Activated T-helper 2 cell treated with anti-CD3 and anti-CD28 coated beads, Interferon-gamma antibody, Interleukin-2, Interleukin-4, amounts not matched to agents 10 μg/mL and 5 μg/mL and 100 μg/mL, durations not matched to agents 14 hours and 24 hours and 36 hours (primary cell): ENCODE data around the gene NCOA7. TPM values are rescaled to one million over a fixed set of nuclear protein-coding genes. Genes with fewer than 3 reads are reported as not detected.

Source experiments
- DNase-seq: peaks from one replicate; pipeline ENCODE4 v3.0.0; 2021; ENCODE audit warnings: low spot score
- H3K27ac Mint-ChIP-seq: one replicate; pipeline ENCODE4 v1.8.0; 2021; ENCODE audit warnings: mixed read lengths
- H3K27me3 Mint-ChIP-seq: one replicate; pipeline ENCODE4 v1.8.0; 2021; ENCODE audit warnings: low read depth, mixed read lengths
- H3K36me3 Mint-ChIP-seq: one replicate; pipeline ENCODE4 v1.8.0; 2021; ENCODE audit warnings: low read depth, mixed read lengths
- H3K4me1 Mint-ChIP-seq: one replicate; pipeline ENCODE4 v1.8.0; 2021; ENCODE audit warnings: low read depth, mixed read lengths
- H3K4me3 Mint-ChIP-seq: one replicate; pipeline ENCODE4 v1.8.0; 2021; ENCODE audit warnings: low read depth, mild to moderate bottlenecking, moderate library complexity, mixed read lengths
- H3K9me3 Mint-ChIP-seq: one replicate; pipeline ENCODE4 v1.8.0; 2021; ENCODE audit warnings: mixed read lengths
- intact Hi-C: fragments of 100-400 bp; cut with micrococcal nuclease; formaldehyde crosslinking; loops from one replicate; pipeline ENCODE4 v1.15.1; 2023
- total RNA-seq: library from RNA; stranded (reverse); gene quantifications from 2 replicates; pipeline ENCODE4 v1.2.3, GENCODE V29; 2022

Gene NCOA7
- total RNA-seq, 1 donor from 2014 or later, result 40.5 TPM

- peaks cover 58% of the 10 kb centered on the region for H3K36me3 Mint-ChIP-seq
- H3K4me3 Mint-ChIP-seq, result no peak overlapping the region
- peaks cover 3% of the 10 kb centered on the region for H3K9me3 Mint-ChIP-seq
- no peaks in the 10 kb centered on the region for H3K27me3 Mint-ChIP-seq
- intact Hi-C loops, result loop anchor here (10.0 kb wide), 1 partner anchor 609 kb away; the partner anchor contains the start of gene HDDC2
- no peak for DNase-seq
- no peak overlapping the region for H3K27ac Mint-ChIP-seq
- H3K4me1 Mint-ChIP-seq, result peaks cover 35% of the 10 kb centered on the region
Measured at GRCh38 chr6:125913864-125914351, 123.1 kb downstream of the NCOA7 start.

DNA sequence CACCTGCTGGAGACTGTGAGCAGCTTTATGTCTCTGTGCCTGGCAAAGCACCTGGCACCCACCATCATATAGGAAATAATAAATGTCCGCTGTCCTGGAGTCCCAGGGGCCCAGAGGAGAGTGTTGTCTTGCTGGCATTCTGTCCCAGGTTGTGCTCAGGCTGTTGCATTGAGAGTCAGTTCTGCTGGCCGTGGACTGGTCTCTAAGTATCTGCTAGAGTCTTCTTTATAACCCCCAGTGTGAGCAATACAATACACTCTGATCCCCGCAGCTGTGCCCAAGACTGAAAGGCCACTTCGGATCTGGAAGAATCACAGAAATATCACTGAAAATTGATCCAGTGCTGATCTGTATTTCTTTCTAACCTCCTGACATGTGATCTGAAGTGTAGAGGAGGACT is 127.5 kb downstream of the NCOA7 start:
- peaks cover 39% of the 10 kb centered on the region for H3K4me1 Mint-ChIP-seq
- H3K4me3 Mint-ChIP-seq, result peak overlapping the region; percentile 82
- intact Hi-C loops, result loop anchor here (10.0 kb wide), 1 partner anchor 613 kb away; the partner anchor contains the start of gene HDDC2
- peaks cover 70% of the 10 kb centered on the region for H3K36me3 Mint-ChIP-seq
- no peak for DNase-seq
- H3K27ac Mint-ChIP-seq, result peak overlapping the region; percentile 88
- H3K27me3 Mint-ChIP-seq, result no peaks in the 10 kb centered on the region
- no peaks in the 10 kb centered on the region for H3K9me3 Mint-ChIP-seq

DNA sequence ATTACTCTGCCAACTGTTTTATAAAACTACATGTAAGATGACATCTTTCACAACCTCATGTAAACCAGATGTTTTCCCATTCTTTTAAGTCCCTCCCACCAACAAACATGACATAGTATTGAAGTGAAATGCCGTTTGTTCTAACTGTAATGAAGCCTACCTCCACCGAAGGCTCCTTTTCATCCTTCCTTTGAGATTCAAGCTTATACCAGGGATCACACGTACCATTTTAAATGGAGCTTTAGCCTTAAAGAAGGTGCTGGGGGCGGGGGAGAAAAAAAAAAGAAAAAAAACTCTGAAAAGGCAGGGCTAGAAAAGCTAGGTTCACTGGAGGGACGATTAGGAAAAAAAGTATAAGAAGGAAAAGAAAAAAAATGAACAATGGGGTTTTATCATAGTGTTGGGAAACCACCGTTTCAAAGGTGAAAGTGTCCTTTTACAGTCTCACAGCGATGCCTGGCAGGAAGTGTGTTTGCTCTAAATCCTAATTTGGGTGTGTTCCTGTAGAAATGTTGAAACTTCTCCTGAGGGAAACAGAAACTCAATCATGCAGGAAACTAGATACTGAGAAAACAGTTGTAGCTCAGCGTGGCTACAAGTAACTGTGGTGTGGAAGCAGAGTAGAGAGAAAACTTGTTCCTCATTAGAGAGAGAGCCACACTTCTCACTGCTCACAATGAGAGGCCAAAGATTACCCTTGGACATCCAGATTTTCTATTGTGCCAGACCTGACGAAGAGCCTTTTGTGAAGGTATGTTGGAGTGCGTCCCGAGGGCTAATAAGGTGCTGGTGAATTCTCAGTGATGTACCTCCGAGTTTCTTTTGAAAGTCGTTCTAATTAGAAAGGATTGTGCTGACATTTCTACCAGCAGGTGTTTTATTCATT is 128.2 kb downstream of the NCOA7 start:
- Mint-ChIP-seq H3K4me3 (peak overlapping the region; percentile 82), H3K36me3 (peaks cover 73% of the 10 kb centered on the region), H3K9me3 (no peaks in the 10 kb centered on the region), H3K27ac (peak overlapping the region; percentile 88), H3K4me1 (peaks cover 46% of the 10 kb centered on the region), H3K27me3 (no peaks in the 10 kb centered on the region)
- intact Hi-C loops, result loop anchor here (1.0 to 10.0 kb wide), 6 partner anchors 9 to 614 kb away; partner anchors contain the start of genes HDDC2 and HINT3
- peak; percentile 48 for DNase-seq

DNA sequence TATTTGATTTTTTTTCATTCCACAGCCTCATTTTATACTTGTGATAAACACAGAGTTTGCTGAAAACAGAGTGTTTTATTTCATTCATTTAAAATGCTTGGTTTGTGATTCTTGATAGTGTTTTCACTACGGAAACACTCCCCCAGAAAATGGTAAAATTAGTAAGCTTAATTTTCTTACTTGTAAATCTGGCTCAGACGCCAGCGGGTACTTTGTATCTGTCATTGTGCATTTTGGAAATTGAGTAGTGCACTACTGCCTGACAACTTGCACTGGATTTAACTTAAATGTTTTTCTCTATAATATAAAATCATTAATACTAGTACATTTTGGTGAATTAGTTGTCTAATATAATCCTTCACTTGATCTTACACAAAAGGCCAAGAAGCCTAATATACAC is 128.9 kb downstream of the NCOA7 start:
- Mint-ChIP-seq H3K27me3 (no peaks in the 10 kb centered on the region), H3K36me3 (peaks cover 79% of the 10 kb centered on the region), H3K4me1 (peaks cover 50% of the 10 kb centered on the region), H3K27ac (peak overlapping the region; percentile 88), H3K9me3 (no peaks in the 10 kb centered on the region), H3K4me3 (peak overlapping the region; percentile 82)
- intact Hi-C loops, result loop anchor here (1.0 to 10.0 kb wide), 6 partner anchors 9 to 615 kb away; partner anchors contain the start of genes HDDC2 and HINT3
- DNase-seq, result no peak

DNA sequence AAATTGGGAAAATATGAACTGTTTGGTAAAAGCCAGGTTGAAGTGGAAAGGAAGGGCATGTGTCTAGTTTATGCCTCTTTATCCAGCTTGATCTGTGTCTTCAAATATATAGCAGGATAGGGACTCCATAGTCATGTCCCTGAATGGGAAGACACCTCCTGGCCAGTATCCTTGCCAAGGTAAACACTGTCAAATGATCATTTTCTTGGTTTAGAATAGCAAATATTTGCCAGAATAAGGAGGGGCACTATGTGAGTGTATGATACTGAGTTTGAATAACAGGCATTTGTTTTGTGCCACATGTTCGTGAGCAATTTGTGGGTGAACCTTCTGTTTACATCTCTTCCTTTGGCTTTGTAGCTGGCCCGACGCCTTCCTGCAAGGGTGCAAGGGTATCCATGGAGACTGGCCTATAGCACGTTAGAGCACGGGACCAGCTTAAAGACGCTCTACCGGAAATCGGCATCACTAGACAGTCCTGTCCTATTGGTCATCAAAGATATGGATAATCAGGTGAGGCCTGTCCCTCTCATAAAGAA is 131.6 kb downstream of the NCOA7 start:
- Mint-ChIP-seq H3K9me3 (no peaks in the 10 kb centered on the region), H3K4me1 (peaks cover 56% of the 10 kb centered on the region), H3K27ac (no peak overlapping the region), H3K4me3 (no peak overlapping the region), H3K27me3 (no peaks in the 10 kb centered on the region), H3K36me3 (peaks cover 72% of the 10 kb centered on the region)
- intact Hi-C loops, result no loop called here
- DNase-seq, result no peak

- intact Hi-C loops, result no loop called here
- H3K4me3 Mint-ChIP-seq, result peak overlapping the region; percentile 14
- H3K27ac Mint-ChIP-seq, result peak overlapping the region; percentile 4
- H3K36me3 Mint-ChIP-seq, result peaks cover 74% of the 10 kb centered on the region
- H3K4me1 Mint-ChIP-seq, result peaks cover 49% of the 10 kb centered on the region
- H3K9me3 Mint-ChIP-seq, result no peaks in the 10 kb centered on the region
- no peaks in the 10 kb centered on the region for H3K27me3 Mint-ChIP-seq
- no peak for DNase-seq
Measured at GRCh38 chr6:125923366-125923877, 132.7 kb downstream of the NCOA7 start.

GRCh38 chr6:125924169-125924568 is 133.4 kb downstream of the NCOA7 start:
- H3K36me3 Mint-ChIP-seq, result peaks cover 75% of the 10 kb centered on the region
- H3K4me3 Mint-ChIP-seq, result no peak overlapping the region
- intact Hi-C loops, result no loop called here
- H3K27ac Mint-ChIP-seq, result peak overlapping the region; percentile 4
- H3K4me1 Mint-ChIP-seq, result peaks cover 41% of the 10 kb centered on the region
- H3K9me3 Mint-ChIP-seq, result no peaks in the 10 kb centered on the region
- DNase-seq, result no peak
- no peaks in the 10 kb centered on the region for H3K27me3 Mint-ChIP-seq

- no peaks in the 10 kb centered on the region for H3K9me3 Mint-ChIP-seq
- H3K4me3 Mint-ChIP-seq, result no peak overlapping the region
- intact Hi-C loops, result no loop called here
Measured at GRCh38 chr6:125924697-125925358, 134.1 kb downstream of the NCOA7 start.

DNA sequence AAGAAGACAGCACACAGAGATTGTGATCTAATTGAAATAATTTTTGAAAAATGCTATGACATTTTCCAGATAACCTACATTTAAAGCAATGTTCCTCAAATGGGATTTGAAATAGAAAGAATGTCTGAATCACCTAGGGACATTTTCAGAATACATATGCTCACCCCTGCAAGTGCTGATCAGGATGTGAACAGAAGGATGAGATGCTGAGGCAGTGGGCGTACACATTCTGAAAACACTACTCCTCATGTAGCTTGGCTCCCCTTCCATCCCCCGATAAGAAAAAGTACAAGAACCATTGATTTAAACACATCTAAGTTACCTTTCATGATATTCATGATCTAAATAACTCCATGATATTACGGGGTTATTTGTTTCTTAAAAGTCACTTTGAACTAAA is 136.0 kb downstream of the NCOA7 start:
- DNase-seq, result no peak
- Mint-ChIP-seq H3K4me1 (peaks cover 38% of the 10 kb centered on the region), H3K36me3 (peaks cover 76% of the 10 kb centered on the region), H3K4me3 (no peak overlapping the region), H3K27me3 (no peaks in the 10 kb centered on the region), H3K9me3 (peaks cover 6% of the 10 kb centered on the region), H3K27ac (peak overlapping the region; percentile 9)
- intact Hi-C loops, result no loop called here

More at GRCh38 chr6:125924697-125925358, 134.1 kb downstream of the NCOA7 start:
- no peak for DNase-seq
- peak overlapping the region; percentile 11 for H3K27ac Mint-ChIP-seq
- H3K36me3 Mint-ChIP-seq, result peaks cover 72% of the 10 kb centered on the region
- peaks cover 38% of the 10 kb centered on the region for H3K4me1 Mint-ChIP-seq
- H3K27me3 Mint-ChIP-seq, result no peaks in the 10 kb centered on the region

GRCh38 chr6:125927761-125928160 is 137.0 kb downstream of the NCOA7 start:
- H3K36me3 Mint-ChIP-seq, result peaks cover 73% of the 10 kb centered on the region
- H3K4me3 Mint-ChIP-seq, result no peak overlapping the region
- H3K27me3 Mint-ChIP-seq, result no peaks in the 10 kb centered on the region
- H3K27ac Mint-ChIP-seq, result no peak overlapping the region
- intact Hi-C loops, result no loop called here
- peaks cover 43% of the 10 kb centered on the region for H3K4me1 Mint-ChIP-seq
- peaks cover 9% of the 10 kb centered on the region for H3K9me3 Mint-ChIP-seq
- no peak for DNase-seq

- Mint-ChIP-seq H3K27me3 (no peaks in the 10 kb centered on the region), H3K36me3 (peaks cover 49% of the 10 kb centered on the region), H3K9me3 (peaks cover 9% of the 10 kb centered on the region), H3K27ac (no peak overlapping the region), H3K4me1 (peaks cover 22% of the 10 kb centered on the region), H3K4me3 (no peak overlapping the region)
- no peak for DNase-seq
- intact Hi-C loops, result loop anchor here (2.0 kb wide), 1 partner anchor 14 kb away; no protein-coding TSS in a partner anchor
Measured at GRCh38 chr6:125930765-125931418, 140.1 kb downstream of the NCOA7 start.
